SK-N-SH (cell line): ENCODE results near the gene RBM17. TPM values are rescaled to one million over a fixed set of nuclear protein-coding genes. Genes with fewer than 3 reads are reported as not detected.

Source experiments
- CTCF ChIA-PET: fragments of 300-600, 350-600 bp; formaldehyde crosslinking; extraction: SDS; loops from one replicate; lab custom pipeline; 2021; lab: Yijun Ruan, JAX
- POLR2A ChIA-PET: fragments of 350-600 bp; sonication (Branson Sonifier 250); formaldehyde crosslinking; extraction: SDS; loops from one replicate; lab custom pipeline; 2020; ENCODE audit warnings: antibody characterized with exemption, inconsistent platforms; lab: Yijun Ruan, JAX
- DNase-seq: peaks from one replicate; pipeline ENCODE4 v3.0.0; 2012
- H2AFZ ChIP-seq: fragments of 200-600 bp; sonication (generic); 2 replicates; pipeline ENCODE4 v1.8.1; 2016; ENCODE audit warnings: antibody characterized with exemption, mild to moderate bottlenecking, low read depth
- H3F3A ChIP-seq: fragments of 200-600 bp; sonication (generic); replicated peaks from 2 replicates; pipeline ENCODE3; 2016; ENCODE audit warnings: antibody characterized with exemption, mild to moderate bottlenecking; ENCODE audit not compliant: insufficient read depth
- H3K27ac ChIP-seq, 2 experiments: fragments of 200-500 bp in 1 of 2; fragments of 200-600 bp in 1 of 2; sonication (Bioruptor generic) in 1 of 2; sonication (generic), shearing (Covaris generic) in 1 of 2; 2 replicates each; pipeline versions ENCODE4 v1.5.1 to v1.6.1; 2014 to 2016; ENCODE audit warnings: low read depth in 2 of 2, inconsistent platforms in 1 of 2, low read length in 1 of 2, mild to moderate bottlenecking in 1 of 2, mixed read lengths in 1 of 2
- H3K27me3 ChIP-seq: fragments of 200-600 bp; sonication (generic), shearing (Covaris generic); 2 replicates; pipeline ENCODE4 v1.6.1; 2016; ENCODE audit warnings: mixed run types; ENCODE audit not compliant: insufficient read depth
- H3K36me3 ChIP-seq, 2 experiments: fragments of 200-500 bp in 1 of 2; fragments of 200-600 bp in 1 of 2; sonication (Bioruptor generic) in 1 of 2; sonication (generic) in 1 of 2; replicated peaks in 1 of 2; 2 replicates each; pipeline versions ENCODE3 to v1.5.1; 2014 to 2016; ENCODE audit warnings: low read length in 1 of 2, mild to moderate bottlenecking in 1 of 2; ENCODE audit not compliant: insufficient read depth in 2 of 2, control insufficient read depth in 1 of 2
- H3K4me1 ChIP-seq, 2 experiments: fragments of 200-500 bp in 1 of 2; fragments of 200-600 bp in 1 of 2; sonication (Bioruptor generic) in 1 of 2; sonication (generic), shearing (Covaris generic) in 1 of 2; 2 replicates each; pipeline versions ENCODE4 v1.5.1 to v1.6.1; 2014 to 2016; ENCODE audit warnings: low read depth in 1 of 2, low read length in 1 of 2, mixed run types in 1 of 2; ENCODE audit not compliant: insufficient read depth in 2 of 2, control insufficient read depth in 1 of 2
- H3K4me2 ChIP-seq: fragments of 200-600 bp; sonication (generic), shearing (Covaris generic); 2 replicates; pipeline ENCODE4 v1.6.1; 2017; ENCODE audit warnings: mixed run types
- H3K4me3 ChIP-seq, 2 experiments: fragments of 200-500 bp in 1 of 2; fragments of 200-600 bp in 1 of 2; sonication (Bioruptor generic) in 1 of 2; sonication (generic), shearing (Covaris generic) in 1 of 2; 2 replicates each; pipeline versions ENCODE4 v1.5.1 to v1.8.1; 2014 to 2016; ENCODE audit warnings: low read depth in 2 of 2, inconsistent platforms in 1 of 2, low read length in 1 of 2, mild to moderate bottlenecking in 1 of 2, mixed read lengths in 1 of 2, moderate library complexity in 1 of 2
- H3K79me2 ChIP-seq: fragments of 200-600 bp; sonication (generic); 2 replicates; pipeline ENCODE4 v1.8.1; 2017; ENCODE audit warnings: mild to moderate bottlenecking; ENCODE audit not compliant: insufficient read depth
- H3K9ac ChIP-seq: fragments of 200-600 bp; sonication (generic); 2 replicates; pipeline ENCODE4 v1.6.1; 2017; ENCODE audit warnings: mixed run types
- H3K9me2 ChIP-seq: fragments of 200-600 bp; sonication (generic); 2 replicates; pipeline ENCODE4 v1.6.1; 2017; ENCODE audit warnings: mixed run types
- H3K9me3 ChIP-seq: fragments of 200-600 bp; sonication (generic); 2 replicates; pipeline ENCODE4 v1.6.1; 2017; ENCODE audit warnings: mixed run types, mild to moderate bottlenecking, moderate library complexity
- H4K20me1 ChIP-seq: fragments of 200-600 bp; sonication (generic); 2 replicates; pipeline ENCODE4 v1.6.1; 2017; ENCODE audit warnings: mild to moderate bottlenecking, mixed run types; ENCODE audit not compliant: insufficient read depth
- ELF1 ChIP-seq: IDR thresholded peaks from 2 replicates; pipeline ENCODE4 v1.4.0; 2012
- EP300 ChIP-seq, 2 experiments: IDR thresholded peaks; 2 replicates each; pipeline versions ENCODE4 v1.4.0 to v1.6.1; 2012; ENCODE audit warnings: borderline replicate concordance in 1 of 2, low read depth in 1 of 2, low read length in 1 of 2
- EZH2phosphoT487 ChIP-seq: fragments of 200-600 bp; sonication (generic); IDR thresholded peaks from 2 replicates; pipeline ENCODE4 v1.6.1; 2017; ENCODE audit warnings: low read depth, mixed run types, mild to moderate bottlenecking, antibody characterized with exemption, moderate library complexity, borderline replicate concordance
- FOSL2 ChIP-seq: IDR thresholded peaks from 2 replicates; pipeline ENCODE4 v1.4.0; 2012; ENCODE audit warnings: low read depth, mild to moderate bottlenecking, moderate library complexity, borderline replicate concordance
- JUND ChIP-seq: IDR thresholded peaks from 2 replicates; pipeline ENCODE4 v1.4.0; 2012
- MEF2A ChIP-seq: IDR thresholded peaks from 2 replicates; pipeline ENCODE4 v1.4.0; 2012; ENCODE audit warnings: low read depth, borderline replicate concordance
- REST ChIP-seq: IDR thresholded peaks from 2 replicates; pipeline ENCODE4 v1.6.1; 2012; ENCODE audit warnings: mild to moderate bottlenecking, low read depth, low read length, moderate library complexity
- RXRA ChIP-seq: IDR thresholded peaks from 2 replicates; pipeline ENCODE4 v1.4.0; 2012; ENCODE audit warnings: low read depth, mild to moderate bottlenecking, borderline replicate concordance
- SIN3A ChIP-seq: IDR thresholded peaks from 2 replicates; pipeline ENCODE4 v1.6.1; 2012; ENCODE audit warnings: low read depth, mild to moderate bottlenecking, low read length, moderate library complexity, borderline replicate concordance
- TCF12 ChIP-seq: IDR thresholded peaks from 2 replicates; pipeline ENCODE4 v1.4.0; 2012
- TEAD4 ChIP-seq: IDR thresholded peaks from 2 replicates; pipeline ENCODE4 v1.4.0; 2012; ENCODE audit warnings: mild to moderate bottlenecking, borderline replicate concordance; ENCODE audit not compliant: insufficient read depth
- USF2 ChIP-seq: fragments of 150-350 bp; IDR thresholded peaks from 2 replicates; pipeline ENCODE4 v1.6.1; 2017; ENCODE audit warnings: antibody characterized with exemption, low read length, low read depth, borderline replicate concordance
- ZBTB33 ChIP-seq: IDR thresholded peaks from 2 replicates; pipeline ENCODE4 v1.4.0; 2012; ENCODE audit warnings: low read depth, borderline replicate concordance
- WGBS: methylation state at CpG from one replicate; pipeline ENCODE4 v1.1.6; 2017; ENCODE audit warnings: low lambda C conversion rate; 5-methylcytosine and 5-hydroxymethylcytosine counted together
- polyA plus RNA-seq, 3 experiments: library from polyadenylated mRNA; depleted of rRNA; stranded (reverse); fragments of >200 nt; gene quantifications; 2 replicates each; pipeline ENCODE4 v1.2.3, GENCODE V29; 2012
- TF ChIP-seq, protein P1 (sequence below): fragments of 200-600 bp; sonication (generic); IDR thresholded peaks from 2 replicates; pipeline ENCODE4 v1.6.1; 2017; ENCODE audit warnings: antibody characterized with exemption, mild to moderate bottlenecking, moderate library complexity
- TF ChIP-seq, protein P2 (sequence below): IDR thresholded peaks from 2 replicates; pipeline ENCODE4 v1.4.0; 2012; ENCODE audit warnings: low read depth, borderline replicate concordance
- TF ChIP-seq, protein P3 (sequence below): IDR thresholded peaks from 2 replicates; pipeline ENCODE4; 2012

RBM17 gene
- polyA plus RNA-seq, 1 of the 3 experiments (the other 2 are of a cell fraction), result 32.6 TPM

GRCh38 chr10:6097063-6097462 lies 8.2 kb downstream of the RBM17 start (continued):
- TF ChIP-seq, protein P1, sequence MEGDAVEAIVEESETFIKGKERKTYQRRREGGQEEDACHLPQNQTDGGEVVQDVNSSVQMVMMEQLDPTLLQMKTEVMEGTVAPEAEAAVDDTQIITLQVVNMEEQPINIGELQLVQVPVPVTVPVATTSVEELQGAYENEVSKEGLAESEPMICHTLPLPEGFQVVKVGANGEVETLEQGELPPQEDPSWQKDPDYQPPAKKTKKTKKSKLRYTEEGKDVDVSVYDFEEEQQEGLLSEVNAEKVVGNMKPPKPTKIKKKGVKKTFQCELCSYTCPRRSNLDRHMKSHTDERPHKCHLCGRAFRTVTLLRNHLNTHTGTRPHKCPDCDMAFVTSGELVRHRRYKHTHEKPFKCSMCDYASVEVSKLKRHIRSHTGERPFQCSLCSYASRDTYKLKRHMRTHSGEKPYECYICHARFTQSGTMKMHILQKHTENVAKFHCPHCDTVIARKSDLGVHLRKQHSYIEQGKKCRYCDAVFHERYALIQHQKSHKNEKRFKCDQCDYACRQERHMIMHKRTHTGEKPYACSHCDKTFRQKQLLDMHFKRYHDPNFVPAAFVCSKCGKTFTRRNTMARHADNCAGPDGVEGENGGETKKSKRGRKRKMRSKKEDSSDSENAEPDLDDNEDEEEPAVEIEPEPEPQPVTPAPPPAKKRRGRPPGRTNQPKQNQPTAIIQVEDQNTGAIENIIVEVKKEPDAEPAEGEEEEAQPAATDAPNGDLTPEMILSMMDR, result no peak
- no peak for TF ChIP-seq REST
- no peak for TF ChIP-seq ELF1
- no peak for TF ChIP-seq MEF2A
- no peak for TF ChIP-seq ZBTB33
- no peak for TF ChIP-seq USF2

DNA sequence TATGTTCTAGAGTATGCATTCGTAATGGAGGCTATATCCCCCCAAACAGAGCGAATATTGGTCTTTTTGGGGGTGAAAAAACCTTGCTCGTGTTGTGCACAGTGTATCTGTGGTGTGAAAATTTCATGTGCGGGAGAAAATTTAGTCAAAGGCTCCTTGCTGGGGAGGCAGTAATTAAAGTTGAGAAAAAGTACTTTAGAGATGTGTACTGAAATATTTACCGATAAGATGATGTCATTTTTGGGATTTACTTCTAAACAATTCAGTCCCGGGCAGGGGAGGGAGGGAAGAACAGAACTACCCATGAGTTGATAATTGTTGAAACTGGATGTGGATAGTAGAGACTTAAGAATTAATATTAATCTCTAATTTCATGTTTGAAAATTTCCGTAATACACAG lies 9.3 kb downstream of the RBM17 start:
- H3K4me3 ChIP-seq, result no peak overlapping the region
- no peak overlapping the region for H3K9ac ChIP-seq
- H3F3A ChIP-seq, result no peaks in the 10 kb centered on the region
- TF ChIP-seq RXRA (no peak), SIN3A (no peak), TEAD4 (no peak), EP300 (IDR thresholded peaks at IDR 0.05; ENCODE audit: borderline replicate concordance in 1 of 2, low read depth in 1 of 2, low read length in 1 of 2) (no peak), USF2 (no peak), TCF12 (no peak), EZH2phosphoT487 (no peak), ELF1 (no peak), FOSL2 (no peak), MEF2A (no peak), JUND (no peak)
- TF ChIP-seq, protein P2, sequence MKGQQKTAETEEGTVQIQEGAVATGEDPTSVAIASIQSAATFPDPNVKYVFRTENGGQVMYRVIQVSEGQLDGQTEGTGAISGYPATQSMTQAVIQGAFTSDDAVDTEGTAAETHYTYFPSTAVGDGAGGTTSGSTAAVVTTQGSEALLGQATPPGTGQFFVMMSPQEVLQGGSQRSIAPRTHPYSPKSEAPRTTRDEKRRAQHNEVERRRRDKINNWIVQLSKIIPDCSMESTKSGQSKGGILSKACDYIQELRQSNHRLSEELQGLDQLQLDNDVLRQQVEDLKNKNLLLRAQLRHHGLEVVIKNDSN, result no peak
- TF ChIP-seq, protein P1, result no peak
- TF ChIP-seq, protein P3, sequence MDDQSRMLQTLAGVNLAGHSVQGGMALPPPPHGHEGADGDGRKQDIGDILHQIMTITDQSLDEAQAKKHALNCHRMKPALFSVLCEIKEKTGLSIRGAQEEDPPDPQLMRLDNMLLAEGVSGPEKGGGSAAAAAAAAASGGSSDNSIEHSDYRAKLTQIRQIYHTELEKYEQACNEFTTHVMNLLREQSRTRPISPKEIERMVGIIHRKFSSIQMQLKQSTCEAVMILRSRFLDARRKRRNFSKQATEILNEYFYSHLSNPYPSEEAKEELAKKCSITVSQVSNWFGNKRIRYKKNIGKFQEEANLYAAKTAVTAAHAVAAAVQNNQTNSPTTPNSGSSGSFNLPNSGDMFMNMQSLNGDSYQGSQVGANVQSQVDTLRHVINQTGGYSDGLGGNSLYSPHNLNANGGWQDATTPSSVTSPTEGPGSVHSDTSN, result no peak
- TF ChIP-seq, all 33 proteins: peak for 0
- no peak for DNase-seq
- no peaks in the 10 kb centered on the region for H3K4me1 ChIP-seq
- 96% methylated on average over 7 of the region's 7 CpGs for WGBS
- H3K9me3 ChIP-seq, result no peaks in the 10 kb centered on the region
- ChIA-PET POLR2A (no interaction called here), CTCF (no interaction called here)
- peaks cover 45 to 48% of the 10 kb centered on the region in 2 experiments for H3K36me3 ChIP-seq
- no peaks in the 10 kb centered on the region for H3K27me3 ChIP-seq
- peaks cover 42% of the 10 kb centered on the region for H4K20me1 ChIP-seq
- no peak overlapping the region for H3K27ac ChIP-seq
- no peaks in the 10 kb centered on the region for H3K9me2 ChIP-seq
- H3K4me2 ChIP-seq, result no peak overlapping the region
- peaks cover 86% of the 10 kb centered on the region for H3K79me2 ChIP-seq
- no peak overlapping the region for H2AFZ ChIP-seq
